Vagina (tissue), 2 donors: ENCODE measurements around the gene KRTAP11-1. TPM values are rescaled to one million over a fixed set of nuclear protein-coding genes. Genes with fewer than 3 reads are reported as not detected.

Experiments used
- DNase-seq, 2 donors: peaks; one replicate each; pipeline ENCODE4 v3.0.0-alpha.2; 2017; ENCODE audit errors: extremely low spot score in 2 of 2
- H3K27ac ChIP-seq: fragments of 200-600 bp; sonication (generic); one replicate; pipeline ENCODE4 v1.5.1; 2019
- H3K27me3 ChIP-seq: fragments of 200-600 bp; sonication (generic); one replicate; pipeline ENCODE4 v1.5.1; 2019
- H3K36me3 ChIP-seq, 2 donors: fragments of 200-600 bp; sonication (generic); one replicate each; pipeline ENCODE4 v1.5.1; 2017 to 2019
- H3K4me1 ChIP-seq: fragments of 200-600 bp; sonication (generic); one replicate; pipeline ENCODE4 v1.5.1; 2019
- H3K4me3 ChIP-seq, 2 donors: fragments of 200-600 bp; sonication (generic); 1 replicate in 1 of 2; 2 replicates in 1 of 2; pipeline ENCODE4 v1.5.1; 2016 to 2019
- H3K9me3 ChIP-seq: fragments of 200-600 bp; sonication (generic); one replicate; pipeline ENCODE4 v1.5.1; 2019
- POLR2A ChIP-seq, 2 donors: fragments of 450-650 bp; IDR thresholded peaks; one replicate each; pipeline ENCODE4 v1.6.1; 2017; ENCODE audit warnings: antibody characterized with exemption in 2 of 2, mild to moderate bottlenecking in 2 of 2, moderate library complexity in 2 of 2
- POLR2AphosphoS5 ChIP-seq, 2 donors: sonication (generic); formaldehyde crosslinking; IDR thresholded peaks; one replicate each; pipeline ENCODE4 v1.9.0; 2017; ENCODE audit warnings: antibody characterized with exemption in 2 of 2, mild to moderate bottlenecking in 2 of 2, low read depth in 1 of 2; ENCODE audit not compliant: insufficient read depth in 1 of 2
- intact Hi-C: fragments of 100-400 bp; cut with DNase I; formaldehyde crosslinking; loops from one replicate; pipeline ENCODE4 v1.15.1; 2023
- total RNA-seq: library from RNA; depleted of rRNA; stranded (reverse); fragments of >200 nt; gene quantifications from one replicate; pipeline ENCODE4 v1.2.3, GENCODE V29; 2016
- TF ChIP-seq, protein P1 (sequence below), 3 experiments: fragments of 450-650 bp in 2 of 3; fragments of 200-600 bp in 1 of 3; sonication (generic) in 1 of 3; IDR thresholded peaks; one replicate each; pipeline ENCODE4 v1.5.1; 2017 to 2019; ENCODE audit warnings: antibody characterized with exemption in 3 of 3, mild to moderate bottlenecking in 2 of 3, moderate library complexity in 2 of 3

Gene KRTAP11-1
- total RNA-seq, 1 donor from 2014 or later: not detected

DNA sequence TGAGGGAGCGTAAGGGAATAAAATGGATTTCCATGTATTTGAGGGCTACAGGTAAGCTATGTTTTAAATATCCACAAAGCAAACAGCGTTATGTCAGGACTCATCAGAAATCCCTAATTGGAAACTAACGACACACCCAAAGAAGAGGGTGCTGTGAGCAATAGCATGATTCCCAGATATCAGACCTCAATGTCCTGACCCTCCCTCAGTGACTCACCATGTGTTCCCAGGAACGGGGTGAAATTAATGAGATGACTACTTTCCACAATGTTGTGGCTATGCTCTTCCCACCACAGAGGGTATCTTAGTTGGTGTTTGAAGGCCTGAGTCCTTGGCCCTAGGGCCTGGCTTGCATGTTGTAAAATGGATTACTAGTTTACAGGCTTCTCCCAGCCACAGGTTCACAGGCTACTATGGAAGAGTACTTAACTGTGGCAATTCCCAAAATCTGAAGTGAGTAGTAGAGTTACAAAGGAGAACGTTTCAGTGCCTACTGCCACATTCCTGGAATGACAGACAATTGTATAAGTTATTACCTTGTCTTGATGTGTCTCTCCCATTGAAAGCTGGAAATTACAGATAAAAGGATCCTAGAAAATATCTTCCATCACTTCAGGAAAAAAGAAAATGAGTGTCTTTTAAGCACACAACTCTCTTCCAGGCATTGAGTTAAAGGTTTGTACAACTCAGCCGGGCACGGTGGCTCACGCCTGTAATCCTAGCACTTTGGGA lies 1.7 kb upstream of the KRTAP11-1 start:
- intact Hi-C loops: no loop called here
- no peak for DNase-seq
- no peaks in the 10 kb centered on the region for H3K9me3 ChIP-seq
- H3K27ac ChIP-seq: no peak overlapping the region
- no peaks in the 10 kb centered on the region for H3K36me3 ChIP-seq
- no peak for TF ChIP-seq POLR2A (IDR thresholded peaks at IDR 0.05)
- H3K4me1 ChIP-seq: no peaks in the 10 kb centered on the region
- no peaks in the 10 kb centered on the region for H3K27me3 ChIP-seq
- H3K4me3 ChIP-seq: no peak overlapping the region

DNA sequence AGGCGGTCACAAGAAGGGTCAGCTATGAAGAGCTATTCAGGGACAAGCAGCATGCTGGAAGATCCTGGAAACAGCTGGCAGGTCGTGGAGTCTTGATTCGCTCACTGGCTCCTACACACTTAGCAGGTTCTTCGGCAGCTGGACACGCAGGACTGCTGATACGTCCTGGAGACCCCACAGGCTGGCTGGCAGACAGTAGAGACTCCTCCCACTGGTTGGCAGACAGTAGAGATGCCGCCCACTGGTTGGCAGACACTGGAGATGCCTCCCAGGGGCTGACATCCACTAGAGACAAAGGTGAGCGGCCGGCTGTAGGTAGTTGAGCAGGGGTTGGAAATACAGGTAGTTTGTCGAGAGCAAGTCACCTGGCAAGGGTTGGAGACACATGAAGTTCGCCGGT lies 466 bp downstream of the KRTAP11-1 start:
- DNase-seq: no peak

DNA sequence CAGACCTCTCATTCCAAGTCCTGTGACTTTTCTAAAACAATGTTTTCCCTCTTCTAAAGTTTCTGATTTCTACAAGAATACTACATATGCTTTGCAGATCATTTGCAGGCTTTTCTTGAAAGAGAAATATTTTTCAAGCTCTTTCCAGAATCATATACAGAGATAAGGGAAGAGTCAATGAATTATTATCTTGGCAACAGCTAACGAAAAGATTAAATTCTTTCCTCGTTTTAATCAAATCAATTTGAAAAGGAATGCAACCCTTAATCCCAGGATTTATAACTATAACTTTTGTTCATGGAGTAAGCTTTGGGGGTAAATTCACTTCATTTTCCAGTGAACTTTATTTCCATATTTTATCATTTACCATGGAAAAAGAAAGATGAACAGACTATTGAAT lies 6.9 kb downstream of the KRTAP11-1 start:
- Histone ChIP-seq H3K27me3 (no peaks in the 10 kb centered on the region), H3K36me3 (no peaks in the 10 kb centered on the region), H3K27ac (no peak overlapping the region), H3K4me3 (no peak overlapping the region), H3K9me3 (no peaks in the 10 kb centered on the region), H3K4me1 (no peaks in the 10 kb centered on the region)
- TF ChIP-seq POLR2AphosphoS5 (IDR thresholded peaks at IDR 0.05; ENCODE audit: insufficient read depth in 1 of 2, low read depth in 1 of 2) (no peak), POLR2A (IDR thresholded peaks at IDR 0.05) (no peak)
- TF ChIP-seq, protein P1, sequence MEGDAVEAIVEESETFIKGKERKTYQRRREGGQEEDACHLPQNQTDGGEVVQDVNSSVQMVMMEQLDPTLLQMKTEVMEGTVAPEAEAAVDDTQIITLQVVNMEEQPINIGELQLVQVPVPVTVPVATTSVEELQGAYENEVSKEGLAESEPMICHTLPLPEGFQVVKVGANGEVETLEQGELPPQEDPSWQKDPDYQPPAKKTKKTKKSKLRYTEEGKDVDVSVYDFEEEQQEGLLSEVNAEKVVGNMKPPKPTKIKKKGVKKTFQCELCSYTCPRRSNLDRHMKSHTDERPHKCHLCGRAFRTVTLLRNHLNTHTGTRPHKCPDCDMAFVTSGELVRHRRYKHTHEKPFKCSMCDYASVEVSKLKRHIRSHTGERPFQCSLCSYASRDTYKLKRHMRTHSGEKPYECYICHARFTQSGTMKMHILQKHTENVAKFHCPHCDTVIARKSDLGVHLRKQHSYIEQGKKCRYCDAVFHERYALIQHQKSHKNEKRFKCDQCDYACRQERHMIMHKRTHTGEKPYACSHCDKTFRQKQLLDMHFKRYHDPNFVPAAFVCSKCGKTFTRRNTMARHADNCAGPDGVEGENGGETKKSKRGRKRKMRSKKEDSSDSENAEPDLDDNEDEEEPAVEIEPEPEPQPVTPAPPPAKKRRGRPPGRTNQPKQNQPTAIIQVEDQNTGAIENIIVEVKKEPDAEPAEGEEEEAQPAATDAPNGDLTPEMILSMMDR (IDR thresholded peaks at IDR 0.05): no peak
- DNase-seq: no peak
- intact Hi-C loops: no loop called here

More for the DNA sequence above, 466 bp downstream of the KRTAP11-1 start:
- intact Hi-C loops: no loop called here
- Histone ChIP-seq H3K27me3 (no peaks in the 10 kb centered on the region), H3K27ac (no peak overlapping the region), H3K4me1 (no peaks in the 10 kb centered on the region), H3K4me3 (no peak overlapping the region), H3K36me3 (no peaks in the 10 kb centered on the region), H3K9me3 (no peaks in the 10 kb centered on the region)
- TF ChIP-seq, protein P1 (IDR thresholded peaks at IDR 0.05): no peak
- TF ChIP-seq POLR2AphosphoS5 (IDR thresholded peaks at IDR 0.05; ENCODE audit: insufficient read depth in 1 of 2, low read depth in 1 of 2) (no peak), POLR2A (IDR thresholded peaks at IDR 0.05) (no peak)

DNA sequence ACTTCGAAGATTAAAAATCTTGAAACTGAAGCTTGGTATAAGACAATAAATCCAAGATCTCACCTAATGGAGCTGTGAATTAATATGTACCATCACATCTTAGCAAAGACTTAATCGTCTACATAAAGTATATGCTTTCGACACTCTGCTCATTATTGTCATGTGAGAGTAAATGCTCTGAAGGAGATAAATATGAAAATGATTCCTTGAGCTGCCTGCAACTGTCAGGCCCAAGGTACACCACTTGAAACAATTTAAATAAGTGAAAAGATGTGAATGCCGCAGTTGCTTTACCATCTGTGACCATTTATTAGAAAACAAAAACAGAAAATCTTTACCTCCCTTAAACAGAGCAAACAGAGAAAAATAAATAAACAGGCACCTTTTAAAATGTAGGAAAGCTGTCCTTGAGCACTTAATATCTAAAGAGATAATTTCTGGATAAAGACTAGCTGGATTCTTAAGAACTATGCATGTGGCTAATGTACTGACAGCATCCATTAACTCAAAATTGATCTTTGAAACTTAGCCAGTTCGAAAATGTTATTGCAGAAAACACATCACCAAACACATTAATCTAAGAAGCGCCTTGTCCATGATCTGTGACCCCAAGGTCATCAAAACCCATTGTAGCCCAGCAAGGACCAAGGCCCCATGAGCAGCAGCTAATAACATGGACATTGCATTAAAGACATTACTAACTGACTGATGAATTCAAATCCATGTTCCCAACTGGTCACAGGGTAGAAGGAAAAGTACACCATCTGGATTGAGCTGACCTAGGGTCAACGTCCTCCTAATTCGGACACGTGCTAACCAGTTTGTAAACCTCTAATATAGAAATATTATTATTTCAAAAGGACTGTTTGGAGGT lies 33.5 kb downstream of the KRTAP11-1 start:
- no peaks in the 10 kb centered on the region for H3K36me3 ChIP-seq
- H3K4me3 ChIP-seq: no peak overlapping the region
- intact Hi-C loops: no loop called here
- no peak for DNase-seq
- TF ChIP-seq, protein P1 (IDR thresholded peaks at IDR 0.05): no peak
- no peak for TF ChIP-seq POLR2A (IDR thresholded peaks at IDR 0.05)
- no peak for TF ChIP-seq POLR2AphosphoS5 (IDR thresholded peaks at IDR 0.05; ENCODE audit: insufficient read depth in 1 of 2, low read depth in 1 of 2)
- no peaks in the 10 kb centered on the region for H3K27me3 ChIP-seq
- H3K9me3 ChIP-seq: no peaks in the 10 kb centered on the region
- H3K27ac ChIP-seq: no peak overlapping the region
- H3K4me1 ChIP-seq: no peaks in the 10 kb centered on the region

DNA sequence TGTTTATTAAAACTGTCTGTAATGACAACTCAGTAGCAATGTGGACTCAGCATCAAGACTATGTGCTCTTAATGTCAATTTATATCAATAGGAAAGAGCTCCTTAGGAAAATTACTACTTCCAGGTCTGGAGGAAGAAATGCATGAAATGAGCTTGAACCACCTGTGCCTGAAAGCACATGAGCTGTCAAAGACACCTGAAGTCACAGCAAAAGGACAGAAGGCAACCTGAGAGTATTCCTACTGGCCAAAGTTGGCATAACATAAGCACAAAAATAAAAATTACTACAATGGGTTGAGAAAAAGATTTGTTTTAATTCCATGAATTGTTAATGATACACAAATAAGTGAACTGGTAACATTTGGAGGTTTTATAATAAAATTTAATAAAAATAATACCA lies 38.4 kb downstream of the KRTAP11-1 start:
- Histone ChIP-seq H3K4me3 (no peak overlapping the region), H3K27me3 (no peaks in the 10 kb centered on the region), H3K27ac (no peak overlapping the region), H3K4me1 (no peaks in the 10 kb centered on the region), H3K9me3 (no peaks in the 10 kb centered on the region), H3K36me3 (no peaks in the 10 kb centered on the region)
- intact Hi-C loops: no loop called here
- DNase-seq: no peak
- no peak for TF ChIP-seq POLR2AphosphoS5 (IDR thresholded peaks at IDR 0.05; ENCODE audit: insufficient read depth in 1 of 2, low read depth in 1 of 2)
- TF ChIP-seq POLR2A (IDR thresholded peaks at IDR 0.05): no peak
- TF ChIP-seq, protein P1 (IDR thresholded peaks at IDR 0.05): no peak
